Esophagus squamous epithelium (tissue), 5 donors: ENCODE data around the gene SMYD2. TPM values are rescaled to one million over a fixed set of nuclear protein-coding genes. Genes with fewer than 3 reads are reported as not detected.

Source experiments
- DNase-seq: peaks from one replicate; lab custom pipeline; 2025; lab: John Stamatoyannopoulos, UW
- H3K27ac ChIP-seq, 4 donors: fragments of 200-600 bp; sonication (generic); one replicate each; pipeline ENCODE4 v1.5.1; 2016 to 2019; ENCODE audit warnings: mild to moderate bottlenecking in 1 of 4
- H3K27me3 ChIP-seq, 4 donors: fragments of 200-600 bp; sonication (generic); 1 replicate in 3 of 4; 2 replicates in 1 of 4; pipeline versions ENCODE4 v1.5.1 to v1.6.0; 2017 to 2021; ENCODE audit warnings: antibody characterized with exemption in 1 of 4
- H3K36me3 ChIP-seq, 3 donors: fragments of 200-600 bp; sonication (generic); one replicate each; pipeline ENCODE4 v1.5.1; 2016 to 2019
- H3K4me1 ChIP-seq, 3 donors: fragments of 200-600 bp; sonication (generic); one replicate each; pipeline ENCODE4 v1.5.1; 2017 to 2019
- H3K4me3 ChIP-seq, 4 donors: fragments of 200-600 bp; sonication (generic); 1 replicate in 3 of 4; 2 replicates in 1 of 4; pipeline ENCODE4 v1.5.1; 2016 to 2019; ENCODE audit warnings: mild to moderate bottlenecking in 2 of 4, moderate library complexity in 1 of 4
- H3K9me3 ChIP-seq, 3 donors: fragments of 200-600 bp; sonication (generic); one replicate each; pipeline ENCODE4 v1.5.1; 2016 to 2019
- CTCF ChIP-seq, 6 experiments: fragments of 450-650 bp in 4 of 6; fragments of 200-600 bp in 2 of 6; sonication (generic) in 2 of 6; IDR thresholded peaks; one replicate each; pipeline ENCODE4 v1.5.1; 2016 to 2019; ENCODE audit warnings: antibody characterized with exemption in 6 of 6, mild to moderate bottlenecking in 4 of 6, moderate library complexity in 4 of 6
- POLR2A ChIP-seq, 4 donors: fragments of 450-650 bp; IDR thresholded peaks; one replicate each; pipeline ENCODE4 v1.6.1; 2017; ENCODE audit warnings: antibody characterized with exemption in 4 of 4, mild to moderate bottlenecking in 4 of 4, moderate library complexity in 3 of 4
- WGBS, 2 donors: methylation state at CpG; one replicate each; pipeline ENCODE4 v1.1.5; 2018; 5-methylcytosine and 5-hydroxymethylcytosine counted together
- intact Hi-C: fragments of 100-400 bp; cut with DNase I; formaldehyde crosslinking; loops from one replicate; pipeline ENCODE4 v1.15.0; 2022
- total RNA-seq, 4 donors: library from RNA; depleted of rRNA; stranded (reverse); fragments of >200 nt; gene quantifications; one replicate each; pipeline ENCODE4 v1.1.0, GENCODE V29; 2016
- donor health status: DM: yes; HTN: yes; CAD: no.

SMYD2 gene
- total RNA-seq, 4 donors from 2014 or later = 19.0 to 35.5 (median 30.4) TPM

GRCh38 chr1:214290424-214291037, 9.6 kb downstream of the SMYD2 start:
- peaks cover 0 to 19% (median 0%) of the 10 kb centered on the region in 3 donors for H3K4me1 ChIP-seq
- H3K4me3 ChIP-seq = no peak overlapping the region
- H3K9me3 ChIP-seq = no peaks in the 10 kb centered on the region
- 69 to 85% methylated on average over 5 of the region's 5 CpGs for WGBS, 2 donors
- intact Hi-C loops = no loop called here
- no peak overlapping the region for H3K27ac ChIP-seq
- TF ChIP-seq CTCF (IDR thresholded peaks at IDR 0.05) = no peak
- TF ChIP-seq POLR2A (IDR thresholded peaks at IDR 0.05) = no peak
- no peaks in the 10 kb centered on the region for H3K27me3 ChIP-seq
- H3K36me3 ChIP-seq = no peaks in the 10 kb centered on the region
- no peak for DNase-seq

- no peak overlapping the region for H3K4me3 ChIP-seq
- intact Hi-C loops = no loop called here
Measured at GRCh38 chr1:214292322-214292721, 11.4 kb downstream of the SMYD2 start.

GRCh38 chr1:214295934-214296333, 15.0 kb downstream of the SMYD2 start:
- DNase-seq = no peak

More at GRCh38 chr1:214292322-214292721, 11.4 kb downstream of the SMYD2 start:
- DNase-seq = no peak
- H3K9me3 ChIP-seq = no peaks in the 10 kb centered on the region
- no peaks in the 10 kb centered on the region for H3K36me3 ChIP-seq
- peaks cover 0 to 13% (median 0%) of the 10 kb centered on the region in 3 donors for H3K4me1 ChIP-seq
- TF ChIP-seq CTCF (IDR thresholded peaks at IDR 0.05) (no peak), POLR2A (IDR thresholded peaks at IDR 0.05) (no peak)
- H3K27ac ChIP-seq = no peak overlapping the region
- no peaks in the 10 kb centered on the region for H3K27me3 ChIP-seq
- 60 to 82% methylated on average over 3 of the region's 3 CpGs for WGBS, 2 donors

GRCh38 chr1:214296860-214297745, 16.1 kb downstream of the SMYD2 start:
- H3K27me3 ChIP-seq = no peaks in the 10 kb centered on the region
- TF ChIP-seq CTCF (IDR thresholded peaks at IDR 0.05) (no peak), POLR2A (IDR thresholded peaks at IDR 0.05) (no peak)
- 81 to 82% methylated on average over 9 of the region's 9 CpGs for WGBS, 2 donors
- no peaks in the 10 kb centered on the region for H3K4me1 ChIP-seq
- intact Hi-C loops = no loop called here
- H3K27ac ChIP-seq = no peak overlapping the region
- no peak overlapping the region for H3K4me3 ChIP-seq
- no peaks in the 10 kb centered on the region for H3K36me3 ChIP-seq
- H3K9me3 ChIP-seq = no peaks in the 10 kb centered on the region
- DNase-seq = no peak

More at GRCh38 chr1:214295934-214296333, 15.0 kb downstream of the SMYD2 start:
- H3K36me3 ChIP-seq = no peaks in the 10 kb centered on the region
- H3K4me1 ChIP-seq = no peaks in the 10 kb centered on the region
- intact Hi-C loops = no loop called here
- H3K27ac ChIP-seq = no peak overlapping the region
- H3K27me3 ChIP-seq = no peaks in the 10 kb centered on the region
- 45 to 67% methylated on average over 4 of the region's 4 CpGs for WGBS, 2 donors
- H3K9me3 ChIP-seq = no peaks in the 10 kb centered on the region
- TF ChIP-seq POLR2A (IDR thresholded peaks at IDR 0.05) = no peak
- no peak for TF ChIP-seq CTCF (IDR thresholded peaks at IDR 0.05)
- H3K4me3 ChIP-seq = no peak overlapping the region
